Measurements from ENCODE around the gene CCDC32.

Gene CCDC32

GRCh38 chr15:40525855-40526254 lies 39.0 kb downstream of the CCDC32 start:
- FAIRE-seq, result no peak
- no peak for DNase-seq (ENCODE audit: insufficient read length, low spot score)

GRCh38 chr15:40523611-40524010 lies 41.2 kb downstream of the CCDC32 start:
- DNase-seq (ENCODE audit: insufficient read length, low spot score) (no peak), FAIRE-seq (no peak)

GRCh38 chr15:40516322-40516721 lies 48.5 kb downstream of the CCDC32 start:
- no peak for DNase-seq (ENCODE audit: insufficient read length, low spot score)
- no peak for FAIRE-seq

GRCh38 chr15:40513609-40514008 lies 51.2 kb downstream of the CCDC32 start:
- FAIRE-seq, result no peak
- DNase-seq (ENCODE audit: insufficient read length, low spot score), result no peak

- DNase-seq (ENCODE audit: insufficient read length, low spot score), result no peak
- FAIRE-seq, result no peak
Measured at GRCh38 chr15:40512440-40512839, 52.4 kb downstream of the CCDC32 start.

GRCh38 chr15:40511472-40512133 lies 53.2 kb downstream of the CCDC32 start:
- FAIRE-seq, result no peak
- DNase-seq (ENCODE audit: insufficient read length, low spot score), result peak; percentile 44

- DNase-seq (ENCODE audit: insufficient read length, low spot score) (peak; percentile 46), FAIRE-seq (peak; percentile 71)
Measured at GRCh38 chr15:40511093-40511471, 53.8 kb downstream of the CCDC32 start.

- FAIRE-seq (no peak), DNase-seq (ENCODE audit: insufficient read length, low spot score) (no peak)
Measured at GRCh38 chr15:40510201-40510600, 54.6 kb downstream of the CCDC32 start.

- FAIRE-seq (no peak), DNase-seq (ENCODE audit: insufficient read length, low spot score) (no peak)
Measured at GRCh38 chr15:40508216-40508615, 56.6 kb downstream of the CCDC32 start.

GRCh38 chr15:40506964-40507571 lies 57.8 kb downstream of the CCDC32 start:
- peak; percentile 86 for FAIRE-seq
- DNase-seq (ENCODE audit: insufficient read length, low spot score), result peak; percentile 59
